ENCODE measurements around the gene LRRC3B.
"Not testable (repeated sequence)": the region's sequence is repeated elsewhere in the genome, so short reads cannot be mapped to it uniquely, and the experiment has no call there.

The LRRC3B gene

GRCh38 chr3:26622621-26623418 lies at the start of gene LRRC3B:
TSS of gene LRRC3B (plus strand) at chr3:26622772. CDS start at chr3:26709673, 86,901 bp downstream.
- DNase-seq (ENCODE audit: low read depth in 2 of 2): no peak

GRCh38 chr3:26574766-26575165 lies 47.8 kb upstream of the LRRC3B start:
- DNase-seq (ENCODE audit: low read depth in 2 of 2): no peak

DNA sequence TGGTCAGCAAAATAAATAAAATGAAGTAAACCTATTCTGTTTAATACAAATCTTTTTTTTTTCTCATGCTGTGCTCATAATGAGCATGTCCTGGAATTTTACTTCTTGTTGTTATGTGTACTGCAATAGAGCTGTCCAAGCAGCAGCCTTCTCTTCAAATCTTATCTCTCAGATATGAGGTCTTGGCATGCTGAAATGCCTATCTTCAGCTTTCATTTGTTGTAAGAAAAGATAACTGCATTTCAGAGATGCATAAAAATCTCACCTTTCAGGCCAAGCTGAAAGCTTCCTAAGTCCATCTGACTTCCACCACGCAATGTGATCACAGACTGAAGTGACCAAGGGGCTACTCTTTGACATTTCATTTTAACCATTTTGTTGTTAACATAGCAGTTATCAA lies 43.5 kb upstream of the LRRC3B start:
- DNase-seq (ENCODE audit: low read depth in 2 of 2): no peak

GRCh38 chr3:26587571-26587970 lies 35.0 kb upstream of the LRRC3B start:
- DNase-seq (ENCODE audit: low read depth in 2 of 2): no peak

GRCh38 chr3:26588931-26589330 lies 33.6 kb upstream of the LRRC3B start:
- DNase-seq (ENCODE audit: low read depth in 2 of 2): no peak

DNA sequence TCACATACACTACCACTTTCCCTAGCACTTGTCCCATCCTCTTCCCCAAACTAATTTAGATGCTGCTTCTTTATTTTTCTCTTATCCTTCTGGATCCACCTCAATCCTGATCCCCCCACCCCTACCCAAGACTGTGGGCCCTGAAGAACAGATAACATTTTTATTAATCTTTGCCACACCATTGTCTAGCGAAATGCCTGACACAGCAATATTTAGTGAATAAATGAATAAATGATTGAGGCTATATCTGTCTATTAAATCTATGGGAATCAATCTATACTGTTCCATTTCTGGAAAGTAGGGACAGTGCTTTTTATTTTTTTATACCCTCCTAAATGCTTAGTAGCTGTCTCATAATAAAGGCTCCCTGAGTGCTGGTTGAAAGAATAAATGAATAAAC lies 32.9 kb upstream of the LRRC3B start:
- DNase-seq (ENCODE audit: low read depth in 2 of 2): no peak

DNA sequence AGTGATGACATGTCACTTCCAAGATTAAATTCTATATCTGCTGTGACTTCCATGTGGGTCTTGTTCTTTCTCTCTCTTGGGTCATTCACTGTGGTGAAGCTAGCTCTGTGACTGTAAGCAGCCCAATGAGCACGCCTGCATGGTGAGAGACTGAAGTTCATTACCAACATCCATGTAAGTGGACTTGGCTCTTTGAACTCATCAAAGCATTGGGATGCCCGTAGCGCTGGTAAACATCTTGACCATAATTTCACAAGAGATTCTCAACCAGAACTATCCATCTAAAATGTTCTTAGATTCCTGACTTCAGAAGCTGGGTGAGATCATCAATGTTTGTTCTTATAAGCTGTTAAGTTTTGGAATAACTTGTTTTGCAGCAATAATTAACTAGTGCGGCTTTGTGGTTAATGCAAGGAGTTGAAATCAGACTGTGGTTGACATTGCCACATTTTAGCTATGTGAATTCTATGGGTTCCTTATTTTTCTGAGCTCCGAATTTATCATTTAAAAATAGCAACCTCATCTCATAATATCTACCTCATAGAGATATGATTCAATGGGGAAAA lies 31.6 kb upstream of the LRRC3B start:
- DNase-seq (ENCODE audit: low read depth in 2 of 2): no peak

DNA sequence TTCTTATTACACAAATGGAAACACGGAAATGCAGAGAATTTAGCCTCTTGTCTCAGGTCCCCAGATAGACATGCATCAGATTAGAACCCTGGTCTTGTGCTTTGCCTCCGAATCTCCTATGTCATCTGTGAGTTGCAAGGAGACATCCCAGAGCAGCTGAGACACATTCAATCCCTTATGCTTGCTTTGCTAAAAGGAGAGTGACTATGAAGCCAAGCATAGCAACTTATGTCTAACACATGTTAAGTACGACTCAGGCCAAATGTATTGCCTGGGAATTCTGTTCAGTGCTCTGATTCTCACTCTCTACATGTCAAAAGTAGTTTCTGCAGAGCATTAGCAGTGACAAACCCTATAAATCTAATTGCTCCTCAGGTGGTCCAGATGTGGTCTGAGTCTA lies 30.6 kb upstream of the LRRC3B start:
- no peak for DNase-seq (ENCODE audit: low read depth in 2 of 2)

- no peak for DNase-seq (ENCODE audit: low read depth in 2 of 2)
These were observed 30.1 kb upstream of the LRRC3B start for GRCh38 chr3:26592451-26592850.

- no peak for DNase-seq (ENCODE audit: low read depth in 2 of 2)
These were observed 26.2 kb upstream of the LRRC3B start for GRCh38 chr3:26596335-26596734.

DNA sequence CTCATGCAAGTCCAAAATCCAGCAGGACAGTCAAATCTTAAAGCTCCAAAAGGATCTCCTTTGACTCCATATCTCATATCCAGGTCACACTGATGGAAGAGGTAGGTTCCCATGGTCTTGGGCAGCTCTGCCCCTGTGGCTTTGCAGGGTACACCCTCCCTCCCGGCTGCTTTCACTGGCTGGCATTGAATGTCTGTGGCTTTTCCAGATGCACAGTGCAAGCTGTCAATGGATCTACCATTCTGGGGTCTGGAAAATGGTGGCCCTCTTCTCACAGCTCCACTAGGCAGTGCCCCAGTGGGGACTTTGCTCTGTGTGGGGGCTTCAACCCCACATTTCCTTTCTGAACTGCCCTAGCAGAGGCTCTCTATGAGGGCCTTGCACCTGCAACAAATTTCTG lies 19.3 kb upstream of the LRRC3B start:
- DNase-seq (ENCODE audit: low read depth in 2 of 2): not testable (repeated sequence)

DNA sequence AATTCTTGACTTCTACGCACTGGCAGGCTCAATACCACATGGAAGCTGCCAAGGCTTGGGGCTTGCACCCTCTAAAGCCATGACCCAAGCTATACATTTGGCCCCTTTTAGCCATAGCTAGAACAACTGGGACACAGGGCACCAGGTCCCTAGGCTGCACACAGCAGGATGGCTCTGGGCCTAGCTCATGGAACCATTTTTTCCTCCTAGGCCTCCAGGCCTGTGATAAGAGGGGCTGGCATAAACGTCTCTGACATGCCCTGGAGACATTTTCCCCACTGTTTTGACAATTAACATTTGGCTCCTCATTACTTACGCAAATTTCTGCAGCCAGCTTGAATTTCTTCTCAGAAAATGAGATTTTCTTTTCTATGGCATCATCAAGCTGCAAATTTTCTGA lies 18.8 kb upstream of the LRRC3B start:
- DNase-seq (ENCODE audit: low read depth in 2 of 2): not testable (repeated sequence)

DNA sequence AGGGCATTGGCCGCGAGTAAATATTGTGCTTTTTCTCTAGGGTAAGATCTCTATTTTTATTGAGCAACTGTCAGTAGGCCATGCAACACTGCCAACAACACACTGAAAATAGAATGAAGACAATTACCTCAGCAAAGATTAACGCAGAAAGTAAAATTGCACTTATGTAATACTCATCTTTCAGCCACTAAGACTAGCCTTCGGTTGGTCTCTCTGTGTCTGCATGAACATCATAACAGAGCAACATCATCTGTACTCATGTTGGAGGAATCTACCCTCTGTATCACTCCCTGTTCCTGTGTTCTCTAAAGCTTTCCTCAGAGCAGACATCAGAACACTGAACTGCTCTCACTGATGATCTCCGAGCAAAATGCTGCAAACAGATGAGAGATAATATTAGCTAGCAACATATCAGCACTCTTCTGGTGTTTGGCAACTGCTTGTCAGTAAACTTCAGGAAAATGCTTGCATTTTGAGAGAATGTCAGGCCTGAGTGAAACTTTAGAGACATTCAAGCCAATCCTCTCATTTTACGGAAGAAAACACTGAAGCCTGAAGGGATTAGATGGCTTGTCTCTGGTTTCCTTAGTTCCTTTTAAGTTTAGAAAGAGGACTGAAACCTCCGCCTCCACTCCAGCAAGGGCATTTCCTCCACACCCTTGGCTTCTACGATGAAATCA lies 8.4 kb upstream of the LRRC3B start:
- no peak for DNase-seq (ENCODE audit: low read depth in 2 of 2)

GRCh38 chr3:26621176-26621575 lies 1.4 kb upstream of the LRRC3B start:
- no peak for DNase-seq (ENCODE audit: low read depth in 2 of 2)

GRCh38 chr3:26621906-26622620 lies 509 bp upstream of the LRRC3B start:
- no peak for DNase-seq (ENCODE audit: low read depth in 2 of 2)

DNA sequence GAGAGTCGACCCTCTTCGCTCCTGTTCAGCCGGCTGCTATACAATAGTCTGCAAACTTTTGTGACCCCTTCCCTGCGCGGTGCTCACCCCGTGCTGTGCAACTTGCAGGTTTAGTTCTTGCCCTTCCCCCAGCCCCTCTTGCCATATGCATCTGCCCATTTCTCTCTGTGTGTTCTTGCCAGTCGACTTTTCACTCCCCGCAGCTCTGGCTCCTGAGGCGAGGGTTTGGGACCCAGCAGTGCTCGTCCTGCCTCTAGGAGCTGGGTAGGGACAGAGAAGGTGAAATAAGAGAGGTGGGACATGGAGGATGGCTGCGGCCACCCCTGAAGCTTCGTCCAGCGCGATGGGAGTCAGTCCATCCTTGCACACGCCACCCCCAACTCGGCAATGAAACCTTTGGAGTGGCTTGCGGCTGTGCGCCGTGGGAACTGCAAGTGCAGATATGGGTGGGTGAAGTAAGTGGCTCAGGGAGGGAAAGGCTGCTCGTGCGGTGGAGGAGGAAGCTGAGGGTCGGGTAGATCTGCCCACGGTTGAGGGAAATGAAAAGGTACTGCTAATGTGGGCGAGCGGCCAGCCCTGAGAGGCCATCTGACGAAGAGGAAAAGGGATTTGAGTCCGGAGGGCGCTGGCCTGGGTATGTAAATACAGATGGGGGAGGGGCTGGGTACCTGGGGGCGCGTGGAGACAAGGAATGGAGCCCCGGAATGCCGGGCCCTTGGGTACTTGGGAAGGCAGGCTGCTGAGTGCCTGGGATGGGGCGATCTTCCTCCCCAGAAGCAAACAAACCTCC lies 1.0 kb downstream of the LRRC3B start:
- no peak for DNase-seq (ENCODE audit: low read depth in 2 of 2)

- no peak for DNase-seq (ENCODE audit: low read depth in 2 of 2)
These were observed 1.7 kb downstream of the LRRC3B start for GRCh38 chr3:26624209-26624765.

DNA sequence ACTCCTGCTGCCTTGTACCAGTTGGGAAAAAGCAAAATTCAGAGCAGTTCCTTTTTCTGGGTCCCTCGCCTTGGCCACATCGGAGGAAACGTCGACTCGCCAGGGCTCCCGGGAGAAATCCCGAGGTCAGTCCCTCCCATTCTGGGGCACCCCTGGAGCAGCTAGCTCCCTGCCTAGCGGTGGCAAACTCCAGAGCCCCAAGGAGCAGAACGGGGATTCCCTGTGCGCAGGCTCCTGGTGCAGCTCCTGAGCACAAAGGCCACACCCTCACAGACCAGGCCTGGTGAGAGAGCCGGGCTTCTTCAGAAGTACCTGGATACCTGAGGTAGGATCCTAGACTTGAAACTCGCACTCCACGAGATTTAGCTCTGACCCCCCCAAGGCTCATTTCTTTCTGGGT lies 2.6 kb downstream of the LRRC3B start:
- DNase-seq (ENCODE audit: low read depth in 2 of 2): no peak

DNA sequence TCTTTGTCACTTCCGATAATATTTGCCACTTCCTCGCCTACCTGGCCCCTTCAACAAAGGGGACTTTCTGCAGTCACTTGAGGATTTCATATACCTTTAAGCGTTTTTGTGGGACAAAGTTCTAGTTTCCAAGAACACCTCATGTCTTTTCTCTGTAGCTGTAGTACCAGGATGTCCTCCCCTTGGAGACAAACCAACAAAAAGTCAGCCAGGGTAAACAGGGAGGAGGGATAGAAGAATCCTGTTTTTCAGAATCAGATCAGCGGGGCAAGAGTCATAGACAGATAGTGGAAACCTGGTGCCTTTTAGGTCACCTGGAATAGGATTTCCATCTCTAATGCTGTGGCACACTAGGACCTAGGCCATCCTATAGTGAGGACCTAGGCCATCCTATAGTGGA lies 4.5 kb downstream of the LRRC3B start:
- no peak for DNase-seq (ENCODE audit: low read depth in 2 of 2)

- no peak for DNase-seq (ENCODE audit: low read depth in 2 of 2)
These were observed 6.3 kb downstream of the LRRC3B start for GRCh38 chr3:26628915-26629314.

DNA sequence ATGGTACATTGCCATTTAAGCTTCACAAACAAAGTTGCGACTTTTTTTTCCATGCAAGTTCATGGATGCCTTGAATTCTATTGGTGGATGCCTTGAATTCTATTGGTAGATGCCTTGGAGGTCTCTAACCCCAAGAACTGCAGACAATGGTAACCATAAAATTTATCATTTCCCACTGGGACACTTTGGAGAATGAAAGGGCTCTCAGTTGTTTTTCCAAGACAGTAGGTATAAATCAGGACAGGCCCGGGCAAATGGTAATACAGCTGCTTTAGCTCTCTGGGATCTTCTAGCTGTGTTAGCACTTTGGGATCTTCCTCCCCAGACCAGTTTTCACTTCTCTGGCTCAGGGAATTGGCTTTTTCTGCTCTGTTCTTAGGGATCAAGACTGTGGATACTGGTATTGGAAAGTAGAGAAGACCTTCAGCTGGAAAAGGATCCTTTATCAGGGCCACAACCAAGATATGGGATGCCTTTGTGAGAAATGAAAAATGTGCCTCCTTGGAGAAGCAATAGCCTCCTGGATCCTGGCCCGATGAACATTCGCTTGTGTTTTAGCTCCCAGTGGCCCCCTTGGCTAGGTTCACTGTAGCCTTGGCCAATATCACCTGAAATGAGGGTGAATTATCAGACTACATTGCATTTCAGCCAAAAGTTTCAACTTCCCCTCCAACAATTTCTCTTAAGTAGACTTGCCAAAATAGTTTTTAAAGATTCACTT lies 8.3 kb downstream of the LRRC3B start:
- DNase-seq (ENCODE audit: low read depth in 2 of 2): no peak

All from fibroblast of skin of left quadriceps (primary cell).